SH-SY5Y (cell line): ENCODE data around the gene PPP1R3C.

Experiments used
- GATA2 ChIP-seq: IDR thresholded peaks from 2 replicates; pipeline ENCODE4 v1.6.1; 2011; ENCODE audit warnings: mild to moderate bottlenecking, low read depth, low read length
- GATA3 ChIP-seq: IDR thresholded peaks from 2 replicates; pipeline ENCODE4 v1.6.1; 2011; ENCODE audit warnings: low read depth, mild to moderate bottlenecking, low read length, moderate library complexity

DNA sequence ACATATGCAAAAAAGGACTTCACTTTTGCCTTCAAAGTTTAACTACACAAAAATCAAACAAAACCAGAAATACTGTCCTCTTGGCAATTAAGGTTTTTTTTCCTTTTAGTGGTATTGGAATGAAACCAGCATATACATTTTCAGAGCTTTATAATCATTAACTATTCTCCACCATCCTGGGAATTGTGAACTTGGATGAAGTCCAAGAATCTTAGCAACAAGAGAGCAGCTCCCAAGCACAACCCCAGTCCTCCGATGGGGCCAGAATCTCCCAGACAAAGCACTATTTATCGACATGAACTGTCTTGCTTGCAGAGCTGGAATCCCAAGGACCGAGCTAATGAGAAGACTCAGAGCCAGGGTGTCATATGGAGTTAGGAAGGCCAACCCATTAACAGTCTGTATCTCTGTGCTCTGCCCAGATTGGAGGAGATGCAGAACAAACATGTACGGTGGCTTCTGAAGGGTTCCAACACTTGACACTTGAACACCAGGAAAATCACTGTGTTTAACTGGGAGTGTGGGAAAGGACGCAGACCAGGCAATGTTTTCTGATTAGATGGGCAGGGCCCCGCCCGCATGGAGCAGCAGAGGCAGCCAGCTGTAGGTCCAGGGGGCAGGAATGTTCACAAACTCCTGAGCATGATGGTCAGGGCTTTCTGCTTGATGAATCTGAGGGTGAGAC lies 35.5 kb downstream of the PPP1R3C start:
- TF ChIP-seq GATA3 (no peak), GATA2 (no peak)
